GM19043 (cell line): ENCODE measurements around the gene TMEM89.
A peak's percentile ranks its signal among the peaks of the same experiment; 100 is the strongest.

ENCODE experiments used
- ATAC-seq: cut with Tn5 transposase; IDR thresholded peaks from one replicate; pipeline ENCODE4 v1.9.1; 2021; ENCODE audit warnings: low read depth; ENCODE audit not compliant: unreplicated experiment

TMEM89 gene

DNA sequence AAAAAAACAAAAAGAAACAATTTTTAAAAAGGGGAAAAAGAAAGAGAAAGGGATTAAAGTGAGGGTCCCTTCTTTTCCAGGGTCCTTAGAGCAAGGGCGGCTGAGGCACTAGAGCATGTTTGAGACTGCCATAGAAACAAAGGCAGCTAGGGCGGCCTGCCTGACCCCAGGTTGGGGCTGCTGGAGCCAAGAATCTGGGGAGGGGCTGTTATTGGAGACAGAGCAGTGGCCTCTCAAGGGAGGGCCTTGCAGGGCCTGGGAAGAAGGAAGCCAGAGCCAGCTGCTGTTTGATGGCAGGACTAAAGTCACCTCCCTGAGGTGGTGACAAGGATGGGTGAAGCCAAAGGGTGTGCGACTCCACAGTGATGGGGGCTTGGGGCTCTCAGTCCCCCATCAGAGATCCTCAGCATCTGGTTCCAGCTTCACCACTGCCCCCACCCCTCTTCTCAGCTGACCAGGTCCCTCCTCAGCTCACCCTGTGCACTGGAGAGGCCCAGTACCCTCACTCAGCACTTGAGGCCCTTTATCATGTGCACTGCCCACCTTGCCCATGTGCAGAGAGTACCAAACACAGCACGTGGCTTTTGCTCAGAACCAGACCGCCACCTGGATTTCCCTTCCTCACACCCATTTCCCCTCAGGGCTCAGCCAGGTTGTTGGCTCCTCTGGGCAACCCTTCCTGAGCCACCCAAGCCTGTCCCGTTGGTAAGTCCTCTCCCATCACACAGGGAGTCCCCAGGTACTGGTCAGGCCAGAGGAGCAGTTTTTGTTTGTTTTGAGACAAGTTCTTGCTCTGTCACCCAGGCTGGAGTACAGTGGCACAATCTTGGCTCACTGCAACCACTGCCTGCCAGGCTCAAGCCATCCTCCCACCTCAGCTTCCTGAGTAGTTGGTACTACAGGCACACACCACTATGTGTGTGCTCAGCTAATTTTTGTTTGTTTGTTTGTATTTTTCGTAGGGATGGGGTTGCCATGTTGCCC, 1.7 kb downstream of the TMEM89 start:
- no peak for ATAC-seq

DNA sequence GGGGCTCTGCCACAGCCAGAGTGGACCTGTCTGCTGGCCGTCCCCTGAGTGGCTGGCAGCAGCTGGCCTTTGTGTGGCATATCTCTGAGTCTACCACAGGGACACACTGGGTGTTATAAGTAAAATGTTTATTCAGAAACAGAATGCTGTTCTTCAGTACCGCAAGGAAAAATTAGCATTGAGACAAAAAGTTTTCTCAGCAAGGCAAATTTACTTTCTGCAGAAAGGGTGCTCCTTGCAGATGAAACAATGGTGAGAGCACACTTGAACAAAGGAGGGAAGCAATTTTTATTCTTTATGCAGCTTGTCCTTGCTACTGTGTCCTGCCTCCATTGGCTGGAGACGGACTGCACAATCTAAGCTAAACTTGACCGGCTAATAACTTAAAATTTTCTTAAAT, 4.0 kb downstream of the TMEM89 start:
- no peak for ATAC-seq

DNA sequence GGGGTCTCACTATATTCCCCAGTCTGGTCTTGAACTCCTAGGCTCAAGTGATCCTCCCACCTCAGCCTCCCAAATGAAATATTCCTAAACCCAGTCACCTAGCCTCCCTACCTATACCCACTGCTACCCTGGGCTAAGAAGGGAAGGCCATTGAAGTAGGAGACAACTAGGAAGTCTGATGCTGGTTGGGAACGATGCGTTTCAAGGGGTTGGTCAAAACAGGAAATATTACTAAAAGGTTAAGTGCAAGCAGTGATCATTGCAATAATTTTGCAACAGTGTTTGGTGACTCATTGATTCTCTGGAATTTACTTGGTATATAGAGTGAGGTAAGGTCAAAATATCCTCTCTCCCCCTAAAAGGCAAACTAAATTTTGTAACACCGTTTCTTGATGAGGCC, 7.5 kb downstream of the TMEM89 start:
- no peak for ATAC-seq

DNA sequence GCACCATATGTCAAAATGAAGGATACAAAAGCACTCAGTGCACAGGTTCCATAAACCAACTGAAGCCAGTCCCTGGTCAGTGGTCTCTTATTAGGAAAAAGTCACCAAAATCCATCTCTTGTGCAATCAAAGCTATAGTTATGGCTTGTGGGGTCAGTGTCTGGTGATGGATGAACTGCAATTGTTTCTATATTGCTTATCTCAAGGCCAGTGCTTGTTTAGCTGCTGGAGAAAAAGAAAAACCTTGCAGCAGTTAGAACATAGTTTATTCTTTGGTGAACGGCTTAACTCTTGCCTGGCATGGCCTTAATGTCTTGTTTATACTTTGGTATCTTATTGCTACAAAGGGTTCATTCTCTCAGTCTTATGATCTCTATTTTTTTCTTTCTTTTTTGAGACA, 9.3 kb downstream of the TMEM89 start:
- ATAC-seq, result no peak

DNA sequence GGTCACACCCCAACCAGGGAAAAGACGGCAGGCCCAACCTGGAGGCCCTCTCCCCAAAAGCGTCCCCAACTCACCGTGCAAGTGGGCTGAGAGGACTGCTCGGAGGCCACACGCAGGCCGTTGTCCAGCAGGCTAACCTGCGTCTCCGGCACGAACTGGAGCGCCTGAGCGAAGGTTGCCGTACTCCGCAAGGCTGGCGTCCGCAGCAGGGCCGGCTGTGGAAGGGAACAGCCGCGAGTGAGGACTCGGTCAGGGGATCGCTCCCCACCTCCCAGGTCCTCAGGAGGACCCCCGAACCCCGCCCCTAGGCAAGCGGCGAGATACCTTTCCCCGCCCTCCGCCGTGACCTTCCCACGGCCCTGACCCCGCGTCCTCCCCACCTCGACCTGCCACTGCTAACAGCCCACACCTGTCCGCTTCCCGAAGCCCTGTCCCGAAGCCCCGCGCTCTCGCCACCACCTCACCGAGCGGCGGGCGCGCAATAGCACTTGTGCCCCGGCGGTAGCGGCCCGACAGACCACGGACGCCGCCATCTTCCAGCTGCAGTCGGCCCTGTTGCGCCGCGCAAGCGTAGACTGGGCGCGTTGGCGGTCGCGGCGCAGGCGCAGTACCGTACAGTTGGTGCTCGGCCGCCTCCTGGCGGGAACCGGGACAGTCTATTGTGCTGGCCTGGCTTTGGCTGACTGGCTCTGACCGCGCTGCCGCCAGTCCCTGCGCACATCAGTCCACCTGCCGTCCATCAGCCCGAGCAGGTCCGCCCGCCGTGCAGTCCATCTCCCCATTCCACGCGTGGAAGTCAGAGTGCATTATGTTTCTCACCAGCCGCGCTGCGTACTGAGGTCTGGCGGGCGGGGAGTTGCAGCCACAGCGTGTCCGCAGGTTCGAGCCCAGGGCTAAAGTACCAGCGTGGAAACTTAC, 12.2 kb downstream of the TMEM89 start, which contains the start of gene UQCRC1:
Gene UQCRC1, minus strand, starts transcription at position 559 of the 918 bp plus-strand sequence. Its CDS starts 26 bp downstream, at position 533.
- ATAC-seq, result peak; percentile 96

DNA sequence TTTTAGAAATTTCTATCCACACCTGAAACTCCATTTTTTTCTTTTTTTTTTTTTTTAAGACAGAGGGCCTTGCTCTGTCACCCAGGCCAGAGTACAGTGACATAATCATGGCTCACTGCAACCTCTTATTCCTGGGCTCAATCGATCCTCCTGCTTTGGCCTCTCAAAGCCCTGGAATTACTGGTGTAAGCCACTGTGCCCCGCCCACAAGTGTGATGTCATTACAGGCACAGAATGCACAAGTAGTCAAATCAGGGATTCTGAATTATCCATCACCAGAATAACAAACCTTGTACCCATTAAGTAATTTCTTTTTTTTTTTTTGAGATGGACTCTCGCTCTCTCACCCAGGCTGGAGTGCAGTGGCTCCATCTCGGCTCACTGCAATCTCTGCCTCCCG, 14.1 kb downstream of the TMEM89 start:
- ATAC-seq, result no peak

DNA sequence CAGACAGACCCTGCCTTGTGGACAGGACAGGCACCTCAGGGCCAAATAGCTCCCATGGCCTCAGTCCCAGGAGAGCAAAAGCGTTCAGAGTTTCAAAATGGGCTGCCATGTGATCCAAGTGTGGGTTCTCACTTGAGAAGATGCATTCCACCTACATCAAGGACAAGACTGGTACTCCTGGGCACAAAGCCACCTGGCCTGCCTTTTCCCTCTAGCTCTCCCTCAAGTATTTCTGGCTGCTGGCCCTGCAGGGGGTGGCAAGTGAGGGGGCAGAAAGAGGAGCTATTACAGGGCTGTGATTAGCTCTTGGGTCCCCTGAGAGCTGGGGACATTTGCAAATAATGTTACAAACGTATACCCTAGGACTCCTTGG, 20.0 kb downstream of the TMEM89 start:
- ATAC-seq, result no peak

DNA sequence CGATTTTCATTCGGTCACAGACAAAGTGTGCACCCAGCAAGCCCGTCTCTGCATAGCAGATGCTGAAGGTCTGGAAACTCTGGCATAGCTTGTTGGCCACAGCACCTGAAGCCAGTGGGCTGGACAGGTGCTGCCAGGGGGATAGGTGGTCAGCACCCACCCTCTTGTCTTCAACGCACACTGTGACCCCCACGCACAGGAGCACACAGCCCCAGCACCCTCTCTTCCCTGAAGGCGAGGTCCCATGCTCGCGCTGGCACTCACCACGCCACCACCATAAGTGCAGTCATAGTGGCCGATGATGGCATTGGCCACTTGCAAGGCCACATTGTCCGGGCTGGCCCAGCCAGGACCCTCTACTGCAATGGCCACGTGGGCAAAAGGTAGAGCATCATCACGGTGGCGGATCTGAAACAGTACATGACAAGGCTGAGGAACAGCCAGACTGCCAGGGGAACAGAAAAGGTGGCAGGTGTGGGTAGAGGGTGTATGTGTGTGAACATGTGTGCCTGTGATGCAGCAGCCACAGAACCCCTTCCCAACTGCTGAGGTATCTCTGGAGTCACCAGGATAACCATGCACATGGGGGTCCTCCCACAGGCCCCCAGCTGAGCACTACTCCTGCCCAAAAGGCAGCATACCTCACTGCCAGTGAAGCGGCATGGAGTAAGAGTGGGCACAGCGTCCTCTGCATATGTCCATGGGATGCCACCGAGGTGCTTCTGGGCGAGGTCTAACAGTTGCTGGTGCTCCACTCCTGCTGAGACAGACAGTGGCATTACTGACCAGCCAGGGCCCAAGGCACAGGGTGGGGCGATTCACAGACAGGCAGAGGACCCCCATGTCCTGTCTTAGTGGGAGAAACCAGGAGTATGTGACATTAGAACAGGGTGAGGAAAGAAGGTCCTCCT, 20.6 kb downstream of the TMEM89 start:
- no peak for ATAC-seq

DNA sequence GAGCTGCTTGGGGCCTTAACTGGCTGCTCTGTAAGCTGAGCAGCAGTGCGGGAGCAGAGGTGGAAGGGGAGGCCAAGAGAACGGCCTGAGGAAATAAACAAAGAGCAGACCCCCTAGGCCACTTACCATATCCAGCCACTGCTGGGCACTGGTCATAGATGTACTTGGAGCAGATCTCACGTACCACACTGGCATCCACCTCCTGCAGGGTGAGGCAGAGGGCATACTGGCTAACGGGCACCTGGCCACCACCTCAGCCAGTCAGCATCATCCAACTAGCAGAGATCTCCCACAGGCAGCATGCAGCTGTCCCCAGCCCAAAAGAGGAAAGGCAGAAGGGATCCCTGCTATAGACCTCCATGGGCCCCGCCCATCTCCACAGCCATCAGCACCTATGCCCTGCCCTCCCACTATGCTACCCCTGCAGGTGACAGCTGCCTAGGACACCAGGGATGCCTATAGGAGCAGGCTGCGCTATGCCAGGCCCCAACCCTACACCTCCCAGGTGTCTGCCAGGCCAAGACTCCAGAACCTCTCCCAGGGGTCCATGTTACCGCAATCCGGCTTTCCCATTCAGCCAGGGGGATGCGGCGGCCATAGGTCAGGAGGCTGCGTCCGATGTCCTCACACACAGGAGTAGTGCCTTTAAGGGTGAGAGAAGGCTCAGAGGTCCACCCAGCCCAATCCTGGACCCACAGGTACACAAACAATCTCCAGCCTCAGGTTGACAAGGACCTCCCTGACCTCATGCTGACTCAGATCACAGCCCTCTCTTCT, 21.9 kb downstream of the TMEM89 start:
- ATAC-seq, result no peak

DNA sequence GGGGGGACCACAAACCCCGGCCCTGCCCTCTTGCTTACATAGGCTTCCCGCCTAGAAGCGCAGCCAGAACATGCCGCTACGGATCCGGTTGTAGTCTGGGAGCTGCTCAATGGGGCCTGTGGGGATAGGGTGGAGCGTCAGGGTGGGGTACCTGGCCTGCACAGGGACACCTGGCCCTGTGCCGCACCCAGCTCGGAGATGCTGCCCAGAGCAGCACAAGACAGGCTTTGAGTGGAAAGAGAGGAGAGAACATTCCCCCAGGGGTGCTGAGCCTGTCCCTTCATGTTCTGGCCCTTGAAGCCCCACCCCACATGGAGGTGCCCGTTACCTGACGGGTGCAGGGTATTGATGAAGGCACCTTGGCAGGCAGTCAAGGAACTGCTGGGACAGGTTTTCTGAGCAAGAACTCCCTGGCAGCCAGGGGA, 22.5 kb downstream of the TMEM89 start:
- ATAC-seq, result no peak

DNA sequence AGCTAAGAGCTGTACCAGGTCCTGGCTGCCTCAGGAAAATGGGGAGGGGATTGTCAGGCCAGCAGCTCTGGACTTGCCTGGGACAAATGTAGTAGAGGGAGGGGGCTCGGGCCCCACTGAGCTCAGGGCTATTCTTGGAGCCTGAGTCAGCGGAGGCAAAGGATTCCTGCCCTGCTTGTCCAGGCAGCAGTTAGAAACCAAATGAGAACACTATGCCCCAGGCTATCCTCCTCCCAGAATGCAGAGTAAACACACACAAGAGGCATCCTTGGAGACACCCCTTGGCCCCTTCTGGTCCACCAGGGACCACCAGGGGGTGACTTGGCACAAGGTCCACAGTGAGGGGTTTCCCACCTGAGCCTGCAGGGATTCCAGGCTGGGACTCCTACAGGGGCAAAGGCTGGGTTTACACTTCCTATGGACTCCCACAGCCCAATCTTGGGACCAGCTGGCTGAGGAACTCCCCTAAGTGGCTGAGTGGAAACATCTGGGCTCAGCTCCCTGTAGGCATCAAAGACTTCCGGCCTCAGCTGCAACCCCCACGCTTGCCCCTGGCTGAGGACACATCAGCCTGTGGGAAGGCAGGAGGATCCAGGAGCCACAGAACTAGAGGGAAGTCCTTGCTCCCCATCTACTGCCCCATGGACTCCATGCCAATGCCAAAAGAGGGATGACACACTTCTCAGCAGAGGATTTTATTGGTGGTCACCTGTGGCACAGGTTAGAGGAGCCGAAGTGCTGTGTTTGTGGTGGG, 23.1 kb downstream of the TMEM89 start:
- ATAC-seq, result no peak

DNA sequence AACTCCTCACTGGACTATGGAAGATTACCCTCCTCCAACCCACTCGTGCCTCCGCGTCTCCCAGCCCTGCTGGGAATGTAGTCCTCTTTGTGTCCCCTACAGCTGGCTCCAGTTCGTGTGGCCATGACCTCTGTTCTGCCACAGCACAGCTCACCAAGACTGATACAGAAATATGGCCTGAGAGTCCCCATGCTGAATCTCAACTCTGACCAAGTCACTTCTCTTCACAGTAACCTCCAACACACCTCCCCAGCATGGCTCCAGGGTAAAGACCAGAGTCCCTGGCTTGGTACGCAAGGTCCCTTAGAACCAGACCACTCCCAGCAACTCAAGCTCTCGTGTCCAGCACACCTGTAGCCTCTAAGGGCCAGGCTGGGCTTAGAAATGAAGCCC, 24.2 kb downstream of the TMEM89 start:
- ATAC-seq, result no peak

DNA sequence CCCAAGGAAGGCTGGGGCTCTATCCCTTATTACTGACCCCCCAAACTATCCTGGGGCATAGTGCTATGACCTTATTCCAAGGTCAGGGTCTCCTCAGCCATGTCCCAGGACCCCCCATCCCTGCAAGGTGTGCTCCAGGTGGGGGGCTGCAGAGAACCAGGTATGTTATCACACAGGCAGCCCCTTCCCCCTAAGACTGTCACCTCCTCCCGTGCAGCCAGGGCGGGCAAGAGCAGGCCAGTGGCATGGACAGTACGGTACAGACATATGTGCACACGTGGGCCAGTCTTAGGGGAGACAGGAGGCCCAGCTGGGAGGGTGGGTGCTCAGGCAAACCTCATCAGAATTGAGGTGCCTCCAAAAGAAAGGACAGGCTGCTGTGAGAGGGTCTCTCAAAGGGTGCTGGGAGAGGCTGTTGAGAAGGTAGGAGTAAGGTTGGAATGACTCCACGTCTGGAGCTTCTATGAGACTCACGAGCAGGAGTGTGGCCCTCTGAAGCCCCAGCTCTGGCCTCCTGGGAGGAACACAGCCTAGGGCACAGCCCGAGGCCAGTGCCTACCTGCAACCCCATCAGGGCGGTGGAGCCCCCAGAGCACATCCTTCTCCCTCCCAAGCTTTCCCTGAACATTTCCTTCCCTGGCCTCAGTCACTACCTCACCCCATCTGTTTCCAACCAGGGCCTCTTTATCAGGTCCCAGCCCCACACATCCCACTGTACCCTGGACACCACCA, 24.7 kb downstream of the TMEM89 start:
- ATAC-seq, result no peak

DNA sequence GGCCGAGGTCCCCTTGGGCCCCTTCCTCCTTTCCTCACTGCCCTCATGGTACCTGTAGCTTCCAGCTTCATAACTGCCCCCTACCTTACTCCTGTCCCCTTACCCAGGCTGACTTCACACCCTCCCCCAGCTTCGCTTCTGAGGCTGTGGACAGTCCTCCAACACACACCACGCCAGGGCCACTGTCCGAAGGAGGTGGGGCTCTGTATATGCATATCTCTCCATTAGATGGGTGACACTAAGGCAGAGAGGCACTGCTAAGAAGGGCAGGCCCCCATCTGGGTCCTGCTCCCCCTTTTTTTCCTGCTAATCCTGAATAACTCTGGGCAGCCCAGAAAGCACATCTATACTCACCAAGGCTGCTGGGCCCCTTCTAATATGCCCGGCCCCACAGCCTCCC, 25.4 kb downstream of the TMEM89 start:
- no peak for ATAC-seq

DNA sequence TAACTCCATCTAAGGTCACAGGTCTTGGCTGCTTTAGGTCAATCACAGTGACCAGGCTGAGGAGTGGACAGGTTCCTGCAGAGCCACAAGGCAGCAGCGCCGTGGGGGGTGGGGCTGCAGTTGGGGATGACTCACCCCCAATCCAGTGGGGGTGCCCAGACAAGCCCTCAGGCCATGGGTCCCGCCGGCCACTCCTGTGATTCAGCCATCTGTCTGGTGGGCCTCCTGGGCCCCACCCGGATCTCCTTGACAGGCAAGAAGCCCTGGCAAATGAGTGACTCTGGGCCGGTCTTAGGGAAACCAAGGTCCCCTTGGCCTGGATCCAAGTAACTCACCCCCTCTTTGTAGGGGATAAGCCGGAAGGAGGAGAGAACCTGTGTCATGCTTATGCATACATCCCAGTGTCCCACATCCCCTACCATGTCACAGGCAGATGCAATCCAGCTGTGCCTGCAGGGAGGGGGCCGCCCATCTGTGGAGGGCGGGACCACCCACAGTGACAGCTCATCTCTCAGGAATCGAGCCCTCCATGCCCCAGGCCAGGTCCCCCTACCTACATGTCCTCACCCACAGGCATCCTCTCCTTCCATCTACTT, 25.9 kb downstream of the TMEM89 start:
- no peak for ATAC-seq

DNA sequence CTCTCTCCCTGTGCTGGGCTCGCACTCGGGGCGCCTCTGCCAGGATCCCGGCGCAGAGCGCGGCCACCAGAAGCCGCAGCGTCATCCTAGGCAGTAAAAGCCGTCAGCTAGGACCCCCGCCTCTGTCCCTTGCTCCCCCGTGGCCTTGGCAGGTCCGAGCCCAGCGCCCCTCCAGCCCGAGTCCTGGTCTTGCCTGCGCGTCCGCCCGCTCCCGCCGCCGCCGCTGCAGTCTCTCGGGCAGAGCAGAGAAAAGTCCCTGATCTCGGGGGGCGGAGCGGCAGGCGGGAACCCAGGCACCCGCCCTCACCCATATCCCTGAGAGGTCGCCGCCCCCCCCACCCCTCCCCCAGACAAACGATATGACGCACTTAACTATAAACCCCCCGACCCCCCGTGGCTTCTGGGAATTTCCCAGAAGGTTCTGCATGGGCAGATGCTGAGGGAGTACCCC, 26.5 kb downstream of the TMEM89 start, which contains the start of gene COL7A1:
Gene COL7A1, minus strand, starts transcription at position 255 of the 451 bp plus-strand sequence. Its CDS starts 170 bp downstream, at position 85.
- no peak for ATAC-seq

DNA sequence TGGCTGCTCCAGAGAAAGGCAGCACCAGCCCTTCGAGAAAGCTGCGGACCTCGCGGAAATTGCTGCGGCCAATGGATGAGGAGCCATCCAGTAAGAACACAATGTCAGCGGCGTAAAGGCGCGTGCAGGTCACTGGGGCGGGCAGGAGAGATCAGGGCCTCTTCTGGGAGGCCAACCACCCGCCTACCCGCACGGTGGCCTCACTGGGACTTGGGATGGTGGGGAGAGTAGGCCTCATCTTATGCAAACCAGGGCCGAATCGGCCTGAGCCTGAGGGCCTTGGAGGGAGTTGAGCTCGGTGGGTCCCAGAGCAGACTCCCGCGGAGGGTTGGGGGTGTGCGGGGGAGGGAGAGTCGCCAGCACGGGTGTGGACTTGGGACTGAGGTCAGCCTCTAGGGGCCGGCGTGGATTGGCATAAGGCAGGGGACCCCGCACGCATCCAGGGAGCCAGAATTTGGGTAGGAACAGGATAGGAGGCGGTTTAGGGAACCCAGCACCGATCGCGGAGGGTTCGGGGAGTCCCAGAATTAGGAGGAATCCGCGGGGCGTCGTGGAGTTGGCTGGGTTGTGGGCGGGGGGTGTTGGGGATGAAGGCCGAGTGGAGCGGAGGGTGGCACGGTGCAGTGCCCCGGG, 27.0 kb downstream of the TMEM89 start:
- ATAC-seq, result no peak
